ENCODE results near the gene ZNF750. TPM values are rescaled to one million over a fixed set of nuclear protein-coding genes. Genes with fewer than 3 reads are reported as not detected.

ZNF750 gene
- total and polyA plus RNA-seq, 10 of the 15 experiments (the other 5 are each of a cell fraction or from before 2014, with no cell fraction given) = 0.06 TPM; not detected in 9

DNA sequence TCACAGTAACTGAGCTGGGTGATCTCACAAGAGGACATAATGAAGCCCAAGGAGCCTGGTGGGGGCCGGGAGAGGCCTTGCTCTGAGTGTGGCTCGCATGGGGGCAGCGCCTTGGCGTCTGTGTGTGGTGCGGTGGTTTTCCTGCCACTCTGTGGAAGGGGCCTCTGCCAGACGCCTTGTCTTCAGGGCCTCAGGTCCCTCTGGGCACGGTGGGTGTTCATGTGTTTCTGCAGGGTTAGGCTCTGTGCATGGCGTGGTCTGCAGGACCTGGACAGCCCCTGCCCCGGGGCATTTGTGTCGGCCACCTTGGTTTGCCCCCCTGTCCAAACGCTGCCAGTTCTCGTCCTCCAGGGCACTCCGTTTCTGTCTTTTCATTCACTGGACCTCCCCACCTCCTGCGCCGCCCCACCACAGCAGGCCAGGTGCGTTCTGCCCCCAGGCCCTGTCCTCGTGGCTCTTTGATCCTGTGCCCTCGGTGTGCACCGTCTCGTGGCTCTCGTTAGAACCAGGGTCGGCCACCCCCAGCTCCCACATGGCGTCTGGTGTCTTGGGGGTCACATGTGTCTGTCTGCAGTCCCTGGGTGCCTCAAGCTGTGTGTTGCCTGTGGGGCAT, 43.7 kb upstream of the ZNF750 start (continued):
- TF ChIP-seq, protein P1, sequence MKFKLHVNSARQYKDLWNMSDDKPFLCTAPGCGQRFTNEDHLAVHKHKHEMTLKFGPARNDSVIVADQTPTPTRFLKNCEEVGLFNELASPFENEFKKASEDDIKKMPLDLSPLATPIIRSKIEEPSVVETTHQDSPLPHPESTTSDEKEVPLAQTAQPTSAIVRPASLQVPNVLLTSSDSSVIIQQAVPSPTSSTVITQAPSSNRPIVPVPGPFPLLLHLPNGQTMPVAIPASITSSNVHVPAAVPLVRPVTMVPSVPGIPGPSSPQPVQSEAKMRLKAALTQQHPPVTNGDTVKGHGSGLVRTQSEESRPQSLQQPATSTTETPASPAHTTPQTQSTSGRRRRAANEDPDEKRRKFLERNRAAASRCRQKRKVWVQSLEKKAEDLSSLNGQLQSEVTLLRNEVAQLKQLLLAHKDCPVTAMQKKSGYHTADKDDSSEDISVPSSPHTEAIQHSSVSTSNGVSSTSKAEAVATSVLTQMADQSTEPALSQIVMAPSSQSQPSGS (IDR thresholded peaks at IDR 0.05; ENCODE audit: low read length) = no peak

- FAIRE-seq (no peak), DNase-seq (ENCODE audit: low read depth, low spot score) (no peak), ATAC-seq (no peak)
- H3K4me3 ChIP-seq = no peak overlapping the region
- peaks cover 5% of the 10 kb centered on the region for H3K79me2 ChIP-seq (ENCODE audit: control insufficient read depth, insufficient read depth, low read length)
- H3K4me2 ChIP-seq (ENCODE audit: control insufficient read depth, insufficient read depth) = no peak overlapping the region
- WGBS (ENCODE audit: insufficient coverage, insufficient replicate concordance, low lambda C conversion rate, missing lambda C conversion rate) = 90% methylated on average over 39 of the region's 39 CpGs
- no peaks in the 10 kb centered on the region for H4K20me1 ChIP-seq (ENCODE audit: control insufficient read depth, insufficient read depth)
- CTCF ChIA-PET = no interaction called here
- SMC1A ChIA-PET (ENCODE audit: uncharacterized antibody, unreplicated experiment) = no interaction called here
- no peaks in the 10 kb centered on the region for H3K27me3 ChIP-seq (replicated peaks in 1 of 2; ENCODE audit: control insufficient read depth in 2 of 2, insufficient read depth in 2 of 2, low read length in 1 of 2)
- POLR2A ChIA-PET = no interaction called here
- no peak overlapping the region for H3K27ac ChIP-seq (ENCODE audit: control insufficient read depth, insufficient read depth)
- peaks cover 10% of the 10 kb centered on the region for H3K4me1 ChIP-seq (ENCODE audit: control insufficient read depth, insufficient read depth, low read length)
- no peak overlapping the region for H3K9ac ChIP-seq (ENCODE audit: control insufficient read depth, insufficient read depth, low read length)
- H3K36me3 ChIP-seq (ENCODE audit: control insufficient read depth in 2 of 2, insufficient read depth in 2 of 2, low read length in 1 of 2) = peaks cover 8 to 23% of the 10 kb centered on the region in 2 experiments; a peak in 3 of 4 replicates
- intact Hi-C loops (cut with micrococcal nuclease; ENCODE audit: unreplicated experiment) = no loop called here
- RAD21 ChIA-PET (ENCODE audit: unreplicated experiment) = no interaction called here
- no TSS peak for BruUV-seq (replicated peaks)
- in situ Hi-C loops (cut with MboI) = no loop called here
- TF ChIP-seq POLR2A (IDR thresholded peaks at IDR 0.05; ENCODE audit: low read depth, low read length) = peak; percentile 15; the same call in 1 of the 2 replicates
- TF ChIP-seq TCF7 (IDR thresholded peaks at IDR 0.05; ENCODE audit: borderline replicate concordance) = no peak
- H3K9me3 ChIP-seq (replicated peaks; ENCODE audit: control insufficient read depth, insufficient read depth, low read length) = no peaks in the 10 kb centered on the region
- no peak overlapping the region for H2AFZ ChIP-seq (ENCODE audit: control insufficient read depth, low read depth, low read length)
These were observed 43.0 kb upstream of the ZNF750 start for GRCh38 chr17:82882715-82883418.
